IPS-20b (cell line): ENCODE data around the gene ZNF438.

Source experiments
- H3K27ac ChIP-seq: one replicate; pipeline ENCODE4 v1.5.1; 2013; ENCODE audit warnings: low read length
- H3K27me3 ChIP-seq: 2 replicates; pipeline ENCODE4 v1.6.1; 2013; ENCODE audit warnings: mild to moderate bottlenecking, low read length, inconsistent platforms; ENCODE audit not compliant: insufficient read depth
- H3K36me3 ChIP-seq: 2 replicates; pipeline ENCODE4 v1.6.1; 2013; ENCODE audit warnings: low read depth, mild to moderate bottlenecking, inconsistent platforms, low read length, moderate library complexity; ENCODE audit not compliant: insufficient read depth
- H3K4me1 ChIP-seq: 2 replicates; pipeline ENCODE4 v1.6.1; 2013; ENCODE audit warnings: mild to moderate bottlenecking, control low read depth, inconsistent platforms, low read length, moderate library complexity; ENCODE audit not compliant: insufficient read depth
- H3K4me3 ChIP-seq: 2 replicates; pipeline ENCODE4 v1.5.1; 2013; ENCODE audit warnings: mild to moderate bottlenecking, low read length, inconsistent platforms
- H3K9ac ChIP-seq: 2 replicates; pipeline ENCODE4 v1.6.1; 2013; ENCODE audit warnings: low read depth, mild to moderate bottlenecking, inconsistent platforms, low read length, moderate library complexity
- H3K9me3 ChIP-seq: 2 replicates; pipeline ENCODE4 v1.6.1; 2013; ENCODE audit warnings: mild to moderate bottlenecking, low read depth, low read length, inconsistent platforms; ENCODE audit not compliant: insufficient read depth

Gene ZNF438

GRCh38 chr10:30849231-30850035 lies 182.2 kb downstream of the ZNF438 start:
- Histone ChIP-seq H3K9ac (no peak overlapping the region), H3K4me3 (no peak overlapping the region), H3K36me3 (no peaks in the 10 kb centered on the region), H3K4me1 (no peaks in the 10 kb centered on the region), H3K27ac (no peak overlapping the region), H3K27me3 (no peaks in the 10 kb centered on the region), H3K9me3 (no peaks in the 10 kb centered on the region)

DNA sequence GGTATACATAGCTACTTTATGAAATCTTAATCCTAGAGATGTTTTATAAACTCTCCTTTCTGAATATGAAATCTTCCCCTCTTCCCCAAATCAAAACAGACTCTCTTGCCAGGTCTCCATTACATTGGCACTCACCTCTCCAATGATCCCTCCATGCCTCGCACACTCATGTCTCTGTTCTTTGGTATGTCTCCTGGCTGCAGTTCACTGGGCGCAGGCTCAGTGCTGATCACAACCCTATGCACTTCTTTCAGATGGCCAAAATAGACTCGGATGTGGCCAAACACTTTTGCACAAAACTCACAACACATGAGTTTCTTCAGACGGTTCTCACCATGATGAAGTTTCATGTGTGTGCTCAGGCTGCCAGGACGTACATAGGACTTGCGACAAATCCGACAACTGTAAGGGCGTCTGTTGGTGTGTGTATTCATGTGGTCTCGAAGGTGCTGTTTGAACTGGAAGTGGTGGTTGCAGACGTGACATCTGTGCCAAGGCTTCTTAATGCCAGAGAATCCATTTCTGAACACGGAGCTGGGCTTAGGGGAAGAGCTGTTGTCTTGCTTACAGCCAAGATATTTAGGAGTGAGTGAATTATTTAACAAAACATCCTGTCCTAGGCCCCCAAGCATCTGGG lies 183.2 kb downstream of the ZNF438 start:
- H3K36me3 ChIP-seq: no peaks in the 10 kb centered on the region
- H3K4me3 ChIP-seq: no peak overlapping the region
- H3K27ac ChIP-seq: no peak overlapping the region
- no peaks in the 10 kb centered on the region for H3K4me1 ChIP-seq
- H3K9ac ChIP-seq: no peak overlapping the region
- no peaks in the 10 kb centered on the region for H3K27me3 ChIP-seq
- no peaks in the 10 kb centered on the region for H3K9me3 ChIP-seq

DNA sequence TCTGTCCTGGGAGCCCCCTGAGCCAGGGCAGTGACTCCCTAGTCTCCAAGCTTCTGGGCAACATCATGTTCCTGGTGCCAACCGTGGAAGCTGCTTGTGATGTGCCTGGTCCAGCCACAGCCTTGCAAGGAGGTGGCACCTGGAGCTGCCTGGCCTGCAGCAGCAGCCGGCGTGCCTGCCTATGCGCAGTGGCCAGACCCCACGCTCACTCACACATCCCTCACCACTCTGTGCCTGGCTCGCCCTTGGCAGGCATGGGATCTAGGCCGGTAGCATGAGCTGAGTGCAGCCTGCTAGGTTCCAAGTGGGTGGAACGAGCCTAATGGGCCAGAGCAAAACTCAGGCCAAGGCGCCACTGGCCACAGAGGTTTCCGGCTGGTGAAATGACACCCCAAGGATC lies 184.0 kb downstream of the ZNF438 start:
- H3K9me3 ChIP-seq: no peaks in the 10 kb centered on the region
- H3K36me3 ChIP-seq: no peaks in the 10 kb centered on the region
- no peaks in the 10 kb centered on the region for H3K4me1 ChIP-seq
- no peak overlapping the region for H3K4me3 ChIP-seq
- no peaks in the 10 kb centered on the region for H3K27me3 ChIP-seq
- no peak overlapping the region for H3K9ac ChIP-seq
- no peak overlapping the region for H3K27ac ChIP-seq

DNA sequence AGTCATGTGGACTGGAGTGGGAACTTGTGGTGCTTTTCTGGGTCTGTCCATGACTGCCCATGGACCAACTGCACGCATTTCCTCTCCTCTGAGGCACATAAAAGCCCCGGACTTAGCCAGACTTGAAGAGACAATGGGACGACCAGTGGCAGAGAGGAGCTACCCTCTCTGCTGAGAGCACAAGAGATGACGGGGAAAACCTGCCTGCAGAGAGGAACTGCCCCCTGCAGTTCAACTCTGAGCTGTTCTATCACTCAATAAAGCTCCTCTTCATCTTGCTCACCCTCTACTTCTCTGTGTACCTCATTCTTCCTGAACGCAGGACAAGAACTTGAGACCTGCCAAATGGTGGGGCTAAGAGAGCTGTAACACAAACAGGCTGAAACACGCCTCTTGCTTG lies 184.5 kb downstream of the ZNF438 start:
- H3K27ac ChIP-seq: no peak overlapping the region
- no peaks in the 10 kb centered on the region for H3K9me3 ChIP-seq
- no peaks in the 10 kb centered on the region for H3K27me3 ChIP-seq
- no peak overlapping the region for H3K4me3 ChIP-seq
- no peaks in the 10 kb centered on the region for H3K4me1 ChIP-seq
- H3K36me3 ChIP-seq: no peaks in the 10 kb centered on the region
- no peak overlapping the region for H3K9ac ChIP-seq

GRCh38 chr10:30846710-30847109 lies 185.0 kb downstream of the ZNF438 start:
- H3K9me3 ChIP-seq: no peaks in the 10 kb centered on the region
- H3K4me3 ChIP-seq: no peak overlapping the region
- H3K4me1 ChIP-seq: no peaks in the 10 kb centered on the region
- H3K27me3 ChIP-seq: no peaks in the 10 kb centered on the region
- no peak overlapping the region for H3K27ac ChIP-seq
- no peaks in the 10 kb centered on the region for H3K36me3 ChIP-seq
- no peak overlapping the region for H3K9ac ChIP-seq

- Histone ChIP-seq H3K9ac (no peak overlapping the region), H3K36me3 (no peaks in the 10 kb centered on the region), H3K27ac (no peak overlapping the region), H3K4me3 (no peak overlapping the region), H3K27me3 (no peaks in the 10 kb centered on the region), H3K4me1 (no peaks in the 10 kb centered on the region), H3K9me3 (no peaks in the 10 kb centered on the region)
These were observed 188.8 kb downstream of the ZNF438 start for GRCh38 chr10:30842894-30843293.

- H3K4me1 ChIP-seq: no peaks in the 10 kb centered on the region
- no peak overlapping the region for H3K4me3 ChIP-seq
- H3K9ac ChIP-seq: no peak overlapping the region
- no peak overlapping the region for H3K27ac ChIP-seq
- H3K36me3 ChIP-seq: no peaks in the 10 kb centered on the region
- H3K9me3 ChIP-seq: no peaks in the 10 kb centered on the region
- H3K27me3 ChIP-seq: no peaks in the 10 kb centered on the region
These were observed 189.5 kb downstream of the ZNF438 start for GRCh38 chr10:30842185-30842584.

DNA sequence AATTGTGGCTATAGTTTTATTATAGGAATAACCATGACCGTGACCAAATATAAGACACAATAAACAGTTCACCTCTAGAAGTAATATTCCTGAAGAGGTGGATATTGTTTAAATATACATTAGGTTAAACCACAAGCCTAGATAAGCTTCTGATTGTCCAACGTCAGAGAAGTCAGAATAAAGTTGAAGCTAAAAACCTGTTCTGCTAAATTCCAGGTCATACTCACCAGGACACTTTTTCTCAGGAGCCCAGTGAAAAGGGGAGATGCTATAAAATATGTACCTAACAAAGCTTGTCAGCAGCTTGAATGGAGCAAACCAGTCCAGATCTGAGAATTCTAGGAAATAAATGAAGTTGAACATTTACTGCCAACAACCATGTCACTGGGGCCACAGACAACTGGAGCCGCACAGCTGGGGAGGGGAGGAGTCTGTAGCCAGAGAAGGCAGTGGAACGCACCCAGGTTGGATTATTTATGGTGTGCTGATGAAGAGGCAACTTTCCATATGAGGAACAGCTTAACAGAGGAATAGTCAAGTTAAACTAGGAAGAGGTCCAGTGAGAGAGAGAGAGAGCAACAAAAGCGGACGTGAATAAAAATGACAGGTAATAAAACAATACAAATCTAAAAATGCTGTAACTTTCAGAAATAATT lies 191.1 kb downstream of the ZNF438 start:
- Histone ChIP-seq H3K27ac (no peak overlapping the region), H3K27me3 (no peaks in the 10 kb centered on the region), H3K4me3 (no peak overlapping the region), H3K9ac (no peak overlapping the region), H3K9me3 (no peaks in the 10 kb centered on the region), H3K36me3 (no peaks in the 10 kb centered on the region), H3K4me1 (peaks cover 2% of the 10 kb centered on the region; the same call in 1 of the 2 replicates)

DNA sequence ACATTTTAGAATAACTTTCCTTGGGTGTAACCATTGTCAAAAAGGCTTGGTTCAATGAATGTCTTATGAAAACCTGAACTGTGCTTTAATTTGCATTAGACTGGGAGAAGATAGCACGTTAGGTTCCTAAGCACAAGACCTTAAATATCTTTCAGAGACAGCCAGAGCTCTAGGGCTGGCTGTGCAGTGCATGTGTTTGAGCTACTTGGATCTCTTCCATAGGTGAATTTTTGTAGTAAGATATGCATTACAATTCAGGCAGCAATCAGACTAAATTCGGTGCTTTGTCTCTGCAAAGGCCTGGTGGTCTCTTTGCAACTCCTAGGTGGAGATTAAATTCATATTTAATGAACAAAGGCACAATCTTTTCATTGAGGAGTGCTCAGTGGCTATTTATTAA lies 192.0 kb downstream of the ZNF438 start:
- Histone ChIP-seq H3K4me3 (no peak overlapping the region), H3K36me3 (no peaks in the 10 kb centered on the region), H3K27me3 (no peaks in the 10 kb centered on the region), H3K9me3 (no peaks in the 10 kb centered on the region), H3K9ac (no peak overlapping the region), H3K27ac (no peak overlapping the region), H3K4me1 (peaks cover 6% of the 10 kb centered on the region; the same call in 1 of the 2 replicates)

GRCh38 chr10:30836406-30836805 lies 195.3 kb downstream of the ZNF438 start:
- no peaks in the 10 kb centered on the region for H3K27me3 ChIP-seq
- no peaks in the 10 kb centered on the region for H3K9me3 ChIP-seq
- no peak overlapping the region for H3K9ac ChIP-seq
- H3K4me3 ChIP-seq: no peak overlapping the region
- H3K36me3 ChIP-seq: no peaks in the 10 kb centered on the region
- no peak overlapping the region for H3K27ac ChIP-seq
- H3K4me1 ChIP-seq: peaks cover 6% of the 10 kb centered on the region; the same call in 1 of the 2 replicates

DNA sequence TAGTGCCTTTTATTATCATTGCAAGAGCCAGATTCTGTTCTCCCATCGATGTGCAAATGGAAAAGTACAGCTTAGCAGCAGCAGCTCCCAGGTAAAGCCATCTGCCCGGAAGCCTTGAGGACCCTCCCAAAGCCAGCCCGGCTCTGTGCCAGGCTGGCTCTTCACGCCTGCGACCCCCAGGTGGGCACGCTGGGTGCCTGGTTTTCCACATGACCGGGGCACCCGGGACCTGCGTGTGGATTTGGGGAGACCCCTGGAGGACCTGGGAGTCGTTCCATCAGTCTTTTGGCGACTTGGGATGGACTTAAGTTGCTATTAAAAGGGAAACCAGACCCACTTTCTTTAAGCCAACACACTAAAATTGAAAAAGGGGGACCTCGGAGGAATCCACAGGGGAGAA lies 196.5 kb downstream of the ZNF438 start:
- Histone ChIP-seq H3K27ac (no peak overlapping the region), H3K36me3 (no peaks in the 10 kb centered on the region), H3K4me1 (peaks cover 12% of the 10 kb centered on the region; the same call in 1 of the 2 replicates), H3K27me3 (no peaks in the 10 kb centered on the region), H3K4me3 (no peak overlapping the region), H3K9me3 (no peaks in the 10 kb centered on the region), H3K9ac (no peak overlapping the region)

DNA sequence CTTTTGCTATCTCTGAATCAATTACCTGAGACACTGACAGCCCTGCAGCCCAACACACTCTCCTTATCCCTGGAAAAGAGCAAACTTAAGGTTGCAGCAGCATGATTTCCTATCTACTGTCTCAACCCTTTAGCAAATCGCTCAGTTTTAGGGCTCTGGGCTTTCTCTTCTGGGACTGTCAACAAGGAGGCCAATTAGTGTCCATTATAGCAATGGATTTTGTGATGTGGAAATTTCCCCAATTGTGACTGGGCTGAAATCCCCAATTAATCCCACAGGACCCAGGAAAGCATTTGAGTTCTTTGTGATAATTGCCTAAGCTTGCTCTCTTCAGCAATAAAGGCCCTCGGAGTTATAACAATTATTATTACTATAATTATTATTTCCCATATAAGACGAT lies 197.0 kb downstream of the ZNF438 start:
- Histone ChIP-seq H3K4me1 (peaks cover 12% of the 10 kb centered on the region; the same call in 1 of the 2 replicates), H3K27ac (no peak overlapping the region), H3K36me3 (no peaks in the 10 kb centered on the region), H3K27me3 (no peaks in the 10 kb centered on the region), H3K4me3 (no peak overlapping the region), H3K9ac (no peak overlapping the region), H3K9me3 (no peaks in the 10 kb centered on the region)
